HCT116 (cell line): Measurements from ENCODE around the gene BEGAIN. TPM values are rescaled to one million over a fixed set of nuclear protein-coding genes. Genes with fewer than 3 reads are reported as not detected.

ENCODE experiments used
- ATAC-seq: fragments of 200-7000 bp; cut with Tn5 transposase; 2 replicates; pipeline ENCODE4 v1.9.1; 2020; ENCODE audit warnings: mild to moderate bottlenecking, moderate library complexity
- BruUV-seq: library from RNA; stranded (reverse); fragments of 400-500 nt; replicated peaks from 2 replicates; lab custom pipeline; 2021; lab: Mats Ljungman, UMichigan
- CTCF ChIA-PET: fragments of 300-600 bp; sonication (Branson Sonifier 250); formaldehyde crosslinking; loops from one replicate; lab custom pipeline; 2021; ENCODE audit warnings: antibody characterized with exemption; lab: Charles Lee
- POLR2A ChIA-PET: fragments of 300-600, 350-600 bp; sonication (Branson Sonifier 250); formaldehyde crosslinking; loops from one replicate; lab custom pipeline; 2021; ENCODE audit warnings: antibody characterized with exemption; lab: Charles Lee
- RAD21 ChIA-PET, 2 experiments: fragments of 300-600 bp; sonication (Branson Sonifier 250); formaldehyde crosslinking; loops; one replicate each; lab custom pipeline; 2023; ENCODE audit warnings: low total read pairs in 2 of 2; ENCODE audit not compliant: uncharacterized antibody in 2 of 2, unreplicated experiment in 2 of 2, low non-redundant PET in 1 of 2; lab: Charles Lee
- DNase-seq: peaks from one replicate; pipeline ENCODE4 v3.0.0-alpha.2; 2010; ENCODE audit warnings: low read depth, low spot score
- H2AFZ ChIP-seq: fragments of 200-600 bp; shearing (Covaris generic), sonication (generic); 2 replicates; pipeline ENCODE4 v1.6.1; 2017; ENCODE audit warnings: low read depth, mixed run types, mixed read lengths, antibody characterized with exemption, low read length; ENCODE audit not compliant: poor library complexity, severe bottlenecking
- H3K27ac ChIP-seq: 2 replicates; pipeline ENCODE4 v1.5.1; 2012; ENCODE audit warnings: low read depth, low read length
- H3K27me3 ChIP-seq: fragments of 200-600 bp; sonication (generic); 2 replicates; pipeline ENCODE4 v1.6.1; 2016; ENCODE audit warnings: mixed run types, low read length, mixed read lengths; ENCODE audit not compliant: insufficient read depth
- H3K36me3 ChIP-seq, 2 experiments: fragments of 200-500 bp in 1 of 2; fragments of 200-600 bp in 1 of 2; sonication (Bioruptor generic) in 1 of 2; sonication (generic) in 1 of 2; 2 replicates each; pipeline versions ENCODE4 v1.5.1 to v1.6.1; 2014 to 2016; ENCODE audit warnings: low read length in 2 of 2, inconsistent platforms in 1 of 2, mixed read lengths in 1 of 2, mixed run types in 1 of 2; ENCODE audit not compliant: insufficient read depth in 2 of 2, control insufficient read depth in 1 of 2
- H3K4me1 ChIP-seq, 2 experiments: fragments of 200-600 bp in 1 of 2; sonication (generic) in 1 of 2; 2 replicates each; pipeline versions ENCODE4 v1.5.1 to v1.6.1; 2012 to 2017; ENCODE audit warnings: low read length in 2 of 2, inconsistent platforms in 1 of 2, mild to moderate bottlenecking in 1 of 2, mixed read lengths in 1 of 2, mixed run types in 1 of 2, moderate library complexity in 1 of 2; ENCODE audit not compliant: insufficient read depth in 2 of 2, control insufficient read depth in 1 of 2
- H3K4me2 ChIP-seq: fragments of 200-600 bp; sonication (generic); 2 replicates; pipeline ENCODE4 v1.6.1; 2017; ENCODE audit warnings: mixed run types, low read length, mixed read lengths
- H3K4me3 ChIP-seq, 2 experiments: fragments of 200-600 bp in 1 of 2; sonication (generic) in 1 of 2; replicated peaks in 1 of 2; 2 replicates each; pipeline ENCODE4 v1.5.1; 2011 to 2016; ENCODE audit warnings: low read length in 2 of 2, control low read depth in 1 of 2, low read depth in 1 of 2, mild to moderate bottlenecking in 1 of 2, mixed read lengths in 1 of 2, mixed run types in 1 of 2
- H3K79me2 ChIP-seq: fragments of 200-600 bp; sonication (generic); 2 replicates; pipeline ENCODE4 v1.6.1; 2017; ENCODE audit warnings: mild to moderate bottlenecking, mixed run types, low read length, moderate library complexity, mixed read lengths; ENCODE audit not compliant: insufficient read depth
- H3K9ac ChIP-seq: fragments of 200-600 bp; sonication (generic); 2 replicates; pipeline ENCODE4 v1.6.1; 2016; ENCODE audit warnings: low read length, mixed read lengths
- H3K9me2 ChIP-seq: fragments of 200-600 bp; sonication (generic), shearing (Covaris generic); 2 replicates; pipeline ENCODE4 v1.6.1; 2017; ENCODE audit warnings: mixed run types, mild to moderate bottlenecking, moderate library complexity; ENCODE audit not compliant: insufficient read depth
- H3K9me3 ChIP-seq, 2 experiments: fragments of 200-500 bp in 1 of 2; fragments of 200-600 bp in 1 of 2; sonication (Bioruptor generic) in 1 of 2; sonication (generic) in 1 of 2; 2 replicates each; pipeline ENCODE4 v1.6.1; 2014 to 2017; ENCODE audit warnings: low read length in 2 of 2, mixed read lengths in 2 of 2, inconsistent platforms in 1 of 2, low read depth in 1 of 2, mild to moderate bottlenecking in 1 of 2, mixed run types in 1 of 2, moderate library complexity in 1 of 2; ENCODE audit not compliant: control insufficient read depth in 1 of 2, insufficient read depth in 1 of 2
- H4K20me1 ChIP-seq: fragments of 200-600 bp; sonication (generic), shearing (Covaris generic); 2 replicates; pipeline ENCODE4 v1.6.1; 2017; ENCODE audit warnings: mixed run types, mild to moderate bottlenecking, moderate library complexity; ENCODE audit not compliant: insufficient read depth
- CEBPB ChIP-seq: IDR thresholded peaks from 2 replicates; pipeline ENCODE4 v1.6.1; 2012; ENCODE audit warnings: low read depth
- EZH2 ChIP-seq: fragments of 200-600 bp; sonication (generic); IDR thresholded peaks from 2 replicates; pipeline ENCODE4 v1.6.1; 2017; ENCODE audit warnings: antibody characterized with exemption, mixed run types
- FOSL1 ChIP-seq: IDR thresholded peaks from 2 replicates; pipeline ENCODE4 v1.6.1; 2012; ENCODE audit warnings: low read depth
- JUND ChIP-seq: IDR thresholded peaks from 2 replicates; pipeline ENCODE4 v1.6.1; 2012
- MAX ChIP-seq: IDR thresholded peaks from 2 replicates; pipeline ENCODE4 v1.6.1; 2012
- POLR2A ChIP-seq: IDR thresholded peaks from 2 replicates; pipeline ENCODE4 v1.7.0; 2011; ENCODE audit warnings: borderline replicate concordance; ENCODE audit not compliant: insufficient read depth, insufficient read length; ENCODE audit errors: extremely low read depth
- POLR2AphosphoS5 ChIP-seq: IDR thresholded peaks from 2 replicates; pipeline ENCODE4 v1.6.1; 2011; ENCODE audit warnings: mild to moderate bottlenecking, low read depth, low read length, moderate library complexity
- RAD21 ChIP-seq: IDR thresholded peaks from 2 replicates; pipeline ENCODE4 v1.6.1; 2012; ENCODE audit warnings: low read depth, mild to moderate bottlenecking
- REST ChIP-seq: IDR thresholded peaks from 2 replicates; pipeline ENCODE4 v1.6.1; 2012; ENCODE audit warnings: low read depth
- SIN3A ChIP-seq: IDR thresholded peaks from 2 replicates; pipeline ENCODE4 v1.6.1; 2012; ENCODE audit warnings: low read depth
- SP1 ChIP-seq: IDR thresholded peaks from 2 replicates; pipeline ENCODE4 v1.6.1; 2012; ENCODE audit warnings: low read depth
- SRF ChIP-seq: IDR thresholded peaks from 2 replicates; pipeline ENCODE4 v1.6.1; 2012; ENCODE audit warnings: low read depth
- TCF7L2 ChIP-seq: IDR thresholded peaks from 2 replicates; pipeline ENCODE4 v1.7.0; 2011; ENCODE audit warnings: borderline replicate concordance, inconsistent platforms; ENCODE audit not compliant: insufficient read depth, insufficient read length; ENCODE audit errors: extremely low read depth
- YY1 ChIP-seq: IDR thresholded peaks from 2 replicates; pipeline ENCODE4 v1.6.1; 2011; ENCODE audit warnings: low read length, low read depth, moderate library complexity, mild to moderate bottlenecking; ENCODE audit not compliant: insufficient replicate concordance; ENCODE audit errors: extremely low read depth
- ZBTB33 ChIP-seq: IDR thresholded peaks from 2 replicates; pipeline ENCODE4 v1.6.1; 2011; ENCODE audit warnings: mild to moderate bottlenecking, low read length, moderate library complexity; ENCODE audit not compliant: insufficient replicate concordance; ENCODE audit errors: extremely low read depth
- ZFX ChIP-seq: fragments of 450-650 bp; IDR thresholded peaks from 2 replicates; pipeline ENCODE4 v1.6.1; 2017
- ZNF274 ChIP-seq: fragments of 200-500 bp; sonication (Bioruptor generic); IDR thresholded peaks from 2 replicates; pipeline ENCODE4 v1.6.1; 2014; ENCODE audit warnings: mild to moderate bottlenecking, low read depth, low read length, inconsistent platforms
- intact Hi-C: fragments of 100-400 bp; cut with micrococcal nuclease; formaldehyde crosslinking; loops from 2 replicates; pipeline ENCODE4 v1.10.0; 2022
- total RNA-seq: library from RNA; stranded (reverse); gene quantifications from one replicate; pipeline ENCODE4 v1.2.1, GENCODE V29; 2021; ENCODE audit not compliant: unreplicated experiment
- TF ChIP-seq, protein P1 (sequence below), 3 experiments: fragments of 200-600 bp in 1 of 3; sonication (generic) in 1 of 3; IDR thresholded peaks in 2 of 3; conservative IDR thresholded peaks in 1 of 3; 2 replicates each; pipeline ENCODE4 v1.5.1; 2012 to 2017; ENCODE audit warnings: low read depth in 2 of 3, low read length in 2 of 3, antibody characterized with exemption in 1 of 3, borderline replicate concordance in 1 of 3, control low read depth in 1 of 3, mild to moderate bottlenecking in 1 of 3, mixed read lengths in 1 of 3, mixed run types in 1 of 3, moderate library complexity in 1 of 3; ENCODE audit not compliant: insufficient read depth in 1 of 3

BEGAIN gene
- total RNA-seq, 1 experiment from 2014 or later = 8.5 TPM

DNA sequence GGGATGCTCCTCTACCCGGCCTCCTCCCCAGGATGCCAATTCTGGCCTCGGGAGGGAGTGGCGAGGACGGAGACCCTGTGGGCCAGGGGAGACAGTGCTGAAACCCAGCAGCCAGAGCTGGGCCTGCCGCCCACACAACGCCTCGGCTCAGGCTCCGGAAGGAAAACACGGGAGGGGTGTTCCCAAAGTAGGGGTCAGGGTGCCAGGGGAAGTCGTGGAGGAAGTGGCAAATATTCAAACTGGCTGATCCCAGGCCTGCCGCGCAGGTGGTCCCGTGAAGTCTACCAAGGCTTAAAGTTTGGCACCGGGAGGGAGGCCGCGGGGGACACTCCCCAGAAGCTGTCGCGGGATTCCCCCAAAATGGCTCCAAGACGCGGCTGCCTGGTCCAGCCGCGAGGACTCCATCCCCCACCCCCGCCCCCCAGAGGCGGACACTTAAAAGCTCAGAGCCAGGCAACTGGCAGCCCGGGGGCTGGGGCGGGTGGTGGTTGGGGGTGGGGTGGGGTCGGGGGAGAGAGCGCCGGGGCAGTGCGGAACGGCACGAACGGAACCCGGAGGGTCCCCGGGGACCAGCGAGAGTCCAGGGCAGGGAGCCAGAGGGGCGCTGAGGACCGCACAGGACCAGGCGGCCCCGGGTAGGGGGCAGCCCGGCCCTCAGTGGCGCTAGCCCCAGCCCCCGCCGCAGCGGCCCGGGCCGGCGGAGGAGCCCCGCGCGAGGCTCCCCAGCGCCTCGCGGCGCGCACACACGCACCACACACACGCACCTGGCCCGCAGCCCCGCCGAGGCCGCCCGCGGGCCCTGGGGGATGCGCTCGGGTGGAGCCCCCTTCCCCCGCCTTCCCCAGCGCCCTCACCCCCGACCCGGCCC lies 20.0 kb downstream of the BEGAIN start:
- H3K36me3 ChIP-seq = no peaks in the 10 kb centered on the region
- H3K79me2 ChIP-seq = no peaks in the 10 kb centered on the region
- ChIA-PET POLR2A (no interaction called here), CTCF (no interaction called here), RAD21 (no interaction called here)
- DNase-seq (no peak), ATAC-seq (no peak)
- H4K20me1 ChIP-seq = no peaks in the 10 kb centered on the region
- H3K4me3 ChIP-seq = no peak overlapping the region
- H3K4me2 ChIP-seq = no peak overlapping the region
- H3K9me3 ChIP-seq = no peaks in the 10 kb centered on the region
- H3K9ac ChIP-seq = no peak overlapping the region
- H3K9me2 ChIP-seq = no peaks in the 10 kb centered on the region
- no peaks in the 10 kb centered on the region for H3K27me3 ChIP-seq
- no TSS peak for BruUV-seq
- intact Hi-C loops = no loop called here
- H3K4me1 ChIP-seq = 0 out of 4 replicates have a peak, but pooled peaks cover 0 to 7% of the 10 kb centered on the region in 2 experiments
- H3K27ac ChIP-seq = no peak overlapping the region
- H2AFZ ChIP-seq = no peak overlapping the region
- TF ChIP-seq CEBPB = no peak
- TF ChIP-seq ZFX = no peak
- no peak for TF ChIP-seq SIN3A
- no peak for TF ChIP-seq SRF
- no peak for TF ChIP-seq POLR2AphosphoS5
- no peak for TF ChIP-seq JUND
- TF ChIP-seq YY1 = no peak
- no peak for TF ChIP-seq EZH2
- no peak for TF ChIP-seq POLR2A
- TF ChIP-seq, protein P1, sequence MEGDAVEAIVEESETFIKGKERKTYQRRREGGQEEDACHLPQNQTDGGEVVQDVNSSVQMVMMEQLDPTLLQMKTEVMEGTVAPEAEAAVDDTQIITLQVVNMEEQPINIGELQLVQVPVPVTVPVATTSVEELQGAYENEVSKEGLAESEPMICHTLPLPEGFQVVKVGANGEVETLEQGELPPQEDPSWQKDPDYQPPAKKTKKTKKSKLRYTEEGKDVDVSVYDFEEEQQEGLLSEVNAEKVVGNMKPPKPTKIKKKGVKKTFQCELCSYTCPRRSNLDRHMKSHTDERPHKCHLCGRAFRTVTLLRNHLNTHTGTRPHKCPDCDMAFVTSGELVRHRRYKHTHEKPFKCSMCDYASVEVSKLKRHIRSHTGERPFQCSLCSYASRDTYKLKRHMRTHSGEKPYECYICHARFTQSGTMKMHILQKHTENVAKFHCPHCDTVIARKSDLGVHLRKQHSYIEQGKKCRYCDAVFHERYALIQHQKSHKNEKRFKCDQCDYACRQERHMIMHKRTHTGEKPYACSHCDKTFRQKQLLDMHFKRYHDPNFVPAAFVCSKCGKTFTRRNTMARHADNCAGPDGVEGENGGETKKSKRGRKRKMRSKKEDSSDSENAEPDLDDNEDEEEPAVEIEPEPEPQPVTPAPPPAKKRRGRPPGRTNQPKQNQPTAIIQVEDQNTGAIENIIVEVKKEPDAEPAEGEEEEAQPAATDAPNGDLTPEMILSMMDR (IDR thresholded peaks at IDR 0.05 in 2 of 3, conservative IDR thresholded peaks at IDR 0.05 in 1 of 3; ENCODE audit: borderline replicate concordance in 1 of 3, insufficient read depth in 1 of 3, low read depth in 2 of 3, low read length in 2 of 3) = no peak
- no peak for TF ChIP-seq MAX
- no peak for TF ChIP-seq TCF7L2
- no peak for TF ChIP-seq ZBTB33
- TF ChIP-seq SP1 = no peak
- TF ChIP-seq RAD21 = no peak
- no peak for TF ChIP-seq REST
- no peak for TF ChIP-seq FOSL1
- no peak for TF ChIP-seq ZNF274
- TF ChIP-seq, all 23 proteins: peak for 0
